Measurements from ENCODE around the gene FLNC. TPM values are rescaled to one million over a fixed set of nuclear protein-coding genes. Genes with fewer than 3 reads are reported as not detected.

FLNC gene
- total and polyA plus RNA-seq, 3 donors from 2014 or later, result 8.8 to 21.4 (median 14.4) TPM

DNA sequence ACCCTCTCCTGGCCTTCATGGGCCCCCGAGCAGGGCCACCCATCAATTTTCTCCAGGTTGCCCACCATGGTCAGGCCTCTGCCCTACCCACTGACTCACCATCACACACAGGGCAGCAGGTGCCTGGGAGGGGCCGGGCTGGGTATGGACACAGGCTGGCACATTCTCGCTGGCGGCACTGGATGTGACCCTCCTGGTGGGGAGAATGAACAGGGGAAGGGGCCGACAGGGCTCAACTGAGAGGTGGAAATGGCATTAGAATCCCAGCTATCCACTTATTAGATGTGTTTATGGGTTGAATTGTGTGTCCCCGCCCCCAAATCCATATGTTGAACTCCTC lies 63.9 kb downstream of the FLNC start:
- H3K27me3 ChIP-seq, result no peaks in the 10 kb centered on the region
- no peak overlapping the region for H3K4me3 ChIP-seq
- no peaks in the 10 kb centered on the region for H3K36me3 ChIP-seq (ENCODE audit: low read depth, missing control alignments)
- H3K27ac ChIP-seq, result no peak overlapping the region
- no peak for DNase-seq
- WGBS, 2 donors, result 98 to 100% methylated on average over 1 to 6 of the region's 6 CpGs
- no peaks in the 10 kb centered on the region for H3K4me1 ChIP-seq
- no peaks in the 10 kb centered on the region for H3K9me3 ChIP-seq
- TF ChIP-seq CTCF (IDR thresholded peaks at IDR 0.05) (no peak), POLR2A (IDR thresholded peaks at IDR 0.05) (no peak)
- intact Hi-C loops (cut with DNase I; ENCODE audit: low total_unique reads), result no loop called here

GRCh38 chr7:128895320-128895719 lies 65.1 kb downstream of the FLNC start:
- DNase-seq, result no peak
- intact Hi-C loops (cut with DNase I; ENCODE audit: low total_unique reads), result no loop called here
- no peaks in the 10 kb centered on the region for H3K4me1 ChIP-seq
- no peaks in the 10 kb centered on the region for H3K36me3 ChIP-seq (ENCODE audit: low read depth, missing control alignments)
- H3K9me3 ChIP-seq, result no peaks in the 10 kb centered on the region
- H3K4me3 ChIP-seq, result no peak overlapping the region
- no peaks in the 10 kb centered on the region for H3K27me3 ChIP-seq
- TF ChIP-seq POLR2A (IDR thresholded peaks at IDR 0.05) (no peak), CTCF (IDR thresholded peaks at IDR 0.05) (no peak)
- H3K27ac ChIP-seq, result no peak overlapping the region
- WGBS, 2 donors, result 95 to 99% methylated on average over 3 of the region's 3 CpGs

- H3K4me1 ChIP-seq, result no peaks in the 10 kb centered on the region
- TF ChIP-seq CTCF (IDR thresholded peaks at IDR 0.05) (no peak), POLR2A (IDR thresholded peaks at IDR 0.05) (no peak)
- intact Hi-C loops (cut with DNase I; ENCODE audit: low total_unique reads), result no loop called here
- no peak overlapping the region for H3K27ac ChIP-seq
- H3K4me3 ChIP-seq, result no peak overlapping the region
- H3K9me3 ChIP-seq, result no peaks in the 10 kb centered on the region
- DNase-seq, result no peak
- no peaks in the 10 kb centered on the region for H3K36me3 ChIP-seq (ENCODE audit: low read depth, missing control alignments)
- H3K27me3 ChIP-seq, result no peaks in the 10 kb centered on the region
Measured at GRCh38 chr7:128899392-128899791, 69.2 kb downstream of the FLNC start.

- H3K9me3 ChIP-seq, result no peaks in the 10 kb centered on the region
- H3K27ac ChIP-seq, result no peak overlapping the region
- no peak for DNase-seq
- H3K4me3 ChIP-seq, result no peak overlapping the region
- no peaks in the 10 kb centered on the region for H3K27me3 ChIP-seq
- no peaks in the 10 kb centered on the region for H3K4me1 ChIP-seq
- intact Hi-C loops (cut with DNase I; ENCODE audit: low total_unique reads), result no loop called here
- H3K36me3 ChIP-seq (ENCODE audit: low read depth, missing control alignments), result no peaks in the 10 kb centered on the region
- TF ChIP-seq CTCF (IDR thresholded peaks at IDR 0.05), result no peak
- no peak for TF ChIP-seq POLR2A (IDR thresholded peaks at IDR 0.05)
- WGBS, 2 donors, result 67 to 69% methylated on average over 1 of the region's 1 CpG
Measured at GRCh38 chr7:128900237-128900636, 70.0 kb downstream of the FLNC start.

- H3K36me3 ChIP-seq (ENCODE audit: low read depth, missing control alignments), result no peaks in the 10 kb centered on the region
- no peaks in the 10 kb centered on the region for H3K27me3 ChIP-seq
- intact Hi-C loops (cut with DNase I; ENCODE audit: low total_unique reads), result no loop called here
- H3K4me3 ChIP-seq, result no peak overlapping the region
- TF ChIP-seq CTCF (IDR thresholded peaks at IDR 0.05), result no peak
- 80 to 89% methylated on average over 12 of the region's 12 CpGs for WGBS, 2 donors
- H3K27ac ChIP-seq, result no peak overlapping the region
- no peaks in the 10 kb centered on the region for H3K9me3 ChIP-seq
- H3K4me1 ChIP-seq, result no peaks in the 10 kb centered on the region
- no peak for DNase-seq
Measured at GRCh38 chr7:128902761-128903585, 72.8 kb downstream of the FLNC start.

Measured in testis (tissue), 3 donors.